Fibroblast of gingiva (primary cell): ENCODE data around the gene SERPINI1.
A peak's percentile ranks its signal among the peaks of the same experiment; 100 is the strongest.

Experiments
- DNase-seq: peaks from one replicate; pipeline ENCODE4 v3.0.0-alpha.2; 2011; ENCODE audit warnings: low read depth

SERPINI1 gene

GRCh38 chr3:167734498-167735232, 856 bp upstream of the SERPINI1 start, which contains the start of gene PDCD10:
PDCD10 (minus strand) TSS chr3:167734892; CDS start chr3:167720157, 14,735 bp downstream.
- DNase-seq: peak; percentile 97

- DNase-seq: no peak
Observed at GRCh38 chr3:167736264-167736787, 805 bp downstream of the SERPINI1 start.

- no peak for DNase-seq
Observed at GRCh38 chr3:167736997-167737396, 1.5 kb downstream of the SERPINI1 start.

DNA sequence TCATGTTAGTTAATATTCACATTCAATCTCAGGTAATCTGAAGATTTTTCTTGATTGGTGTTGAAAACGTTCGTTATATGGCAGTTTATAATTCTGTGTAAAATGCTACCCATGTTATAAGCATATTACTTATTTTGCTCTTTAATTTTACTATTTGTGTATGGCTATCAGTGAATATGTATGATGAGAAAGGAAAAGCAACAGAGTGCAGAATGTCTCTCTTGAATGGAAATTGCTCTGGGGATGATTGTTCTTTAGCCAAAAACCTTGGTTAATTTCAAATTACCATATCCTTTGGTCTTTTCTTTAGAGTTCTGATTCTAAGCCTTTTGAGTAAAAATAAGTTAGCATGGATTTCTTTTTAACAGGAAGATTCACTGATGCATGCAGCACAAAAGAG, 2.5 kb downstream of the SERPINI1 start:
- no peak for DNase-seq

DNA sequence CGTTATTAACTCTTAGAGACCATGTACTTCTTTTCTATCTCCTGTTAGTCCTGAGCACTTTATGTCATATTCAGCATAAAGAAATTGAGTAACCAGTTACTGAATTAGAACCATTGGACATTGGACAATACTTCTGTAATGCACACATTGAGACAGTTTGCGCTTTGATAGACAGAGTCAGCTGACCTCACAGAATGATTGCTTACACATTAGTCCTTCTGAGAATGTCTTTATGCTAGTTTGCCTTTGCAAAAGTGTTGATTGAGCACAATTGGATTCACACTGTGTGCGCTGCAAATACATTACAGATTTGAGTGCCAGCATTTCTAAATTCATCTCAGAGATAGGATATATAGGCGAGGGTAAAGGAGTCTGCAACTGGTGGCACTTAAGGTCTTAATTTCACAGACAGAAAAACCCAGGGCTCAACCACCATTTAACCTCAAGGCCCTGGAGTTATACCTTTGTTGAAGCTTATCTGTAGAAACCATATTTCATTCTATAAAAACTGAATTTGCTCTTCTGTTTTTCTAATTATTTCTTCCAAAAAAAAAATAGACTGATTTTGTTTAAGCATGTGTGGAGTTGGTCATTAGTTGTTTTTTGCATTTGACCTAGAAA, 3.8 kb downstream of the SERPINI1 start:
- DNase-seq: no peak

DNA sequence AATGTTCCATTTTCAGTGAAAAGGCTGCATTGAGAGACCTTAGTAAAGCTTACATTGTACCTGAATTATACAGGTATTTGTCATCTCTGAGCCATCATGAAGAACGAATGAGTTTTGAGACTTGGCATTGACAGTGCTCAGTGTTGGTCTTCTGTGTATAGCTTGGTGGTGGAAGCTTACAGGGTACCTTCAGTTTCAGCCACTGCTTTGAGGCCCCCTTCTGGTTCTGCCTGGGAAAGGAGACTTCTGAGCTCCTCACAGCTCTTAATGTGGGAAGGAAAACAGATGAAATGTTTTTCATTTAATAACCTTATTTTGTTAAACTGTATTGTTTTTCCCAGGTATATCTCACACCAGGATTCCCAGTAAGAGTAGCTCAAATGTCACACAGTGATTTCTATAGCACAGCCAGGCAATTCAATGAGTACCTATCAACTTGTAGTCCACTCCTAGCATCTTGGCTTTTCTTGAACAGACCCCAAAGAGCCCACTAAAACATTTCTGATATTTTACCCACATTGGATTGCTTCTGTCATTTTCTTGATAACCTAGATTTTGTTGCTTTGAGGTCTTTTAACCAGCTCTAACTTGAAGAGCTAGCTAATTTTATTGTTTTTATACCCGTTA, 5.6 kb downstream of the SERPINI1 start:
- DNase-seq: peak; percentile 27

- DNase-seq: no peak
Observed at GRCh38 chr3:167742338-167742737, 6.8 kb downstream of the SERPINI1 start.

DNA sequence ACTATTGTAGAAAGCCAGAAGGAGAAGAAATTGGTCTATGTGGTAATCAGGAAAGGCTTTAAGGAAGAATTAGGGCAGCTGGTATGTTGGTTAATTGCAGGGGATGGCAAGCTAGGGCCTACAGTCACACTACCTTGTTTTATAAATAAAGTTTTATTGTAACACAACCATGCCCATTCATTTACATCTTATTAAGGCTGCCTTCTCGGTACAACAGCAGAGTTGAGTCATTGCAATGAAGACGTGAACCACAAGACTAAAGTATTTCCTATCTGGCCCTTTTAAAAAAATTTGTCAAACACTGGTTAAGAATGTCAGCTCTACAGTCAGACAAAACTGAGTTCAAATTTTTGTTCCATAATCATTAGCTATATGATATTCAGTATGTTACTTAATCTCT, 8.3 kb downstream of the SERPINI1 start:
- no peak for DNase-seq

DNA sequence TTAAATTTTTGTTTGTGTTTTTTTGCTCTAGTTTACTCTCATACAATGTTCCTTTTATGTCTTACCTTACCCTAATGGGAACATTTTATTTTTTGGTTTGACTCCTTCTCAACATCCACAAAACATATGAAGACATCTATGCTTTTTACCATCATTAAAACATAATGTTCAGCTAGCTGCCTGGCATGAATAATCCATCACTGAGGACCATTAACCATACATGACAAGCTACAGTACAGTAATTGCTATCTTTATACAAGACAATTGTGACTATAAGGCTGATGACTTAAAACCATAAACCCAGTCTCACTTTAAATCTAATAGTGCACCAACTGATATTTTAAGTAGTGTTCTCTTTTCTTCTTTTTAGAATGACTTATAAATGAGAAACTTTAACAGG, 13.7 kb downstream of the SERPINI1 start:
- no peak for DNase-seq

DNA sequence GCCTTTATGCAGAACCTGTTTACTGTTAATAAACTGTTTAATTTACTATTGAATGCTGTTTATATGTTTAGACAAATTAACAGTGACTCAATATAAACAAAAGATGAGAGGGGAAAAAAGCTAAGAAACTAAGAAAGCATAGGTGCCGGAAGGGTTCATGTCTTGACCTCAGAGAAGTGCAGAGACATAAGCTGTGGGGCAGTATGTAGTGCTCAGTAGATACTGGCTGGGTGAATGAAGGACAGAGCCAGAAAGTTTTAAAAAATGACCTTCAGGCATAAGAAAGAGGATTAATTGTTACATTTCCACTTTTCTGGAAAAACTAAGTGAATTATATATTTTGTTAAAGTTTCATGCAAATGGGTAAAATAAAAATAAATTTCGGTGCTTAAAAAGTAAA, 14.2 kb downstream of the SERPINI1 start:
- DNase-seq: no peak

- DNase-seq: no peak
Observed at GRCh38 chr3:167750272-167750971, 14.9 kb downstream of the SERPINI1 start.

DNA sequence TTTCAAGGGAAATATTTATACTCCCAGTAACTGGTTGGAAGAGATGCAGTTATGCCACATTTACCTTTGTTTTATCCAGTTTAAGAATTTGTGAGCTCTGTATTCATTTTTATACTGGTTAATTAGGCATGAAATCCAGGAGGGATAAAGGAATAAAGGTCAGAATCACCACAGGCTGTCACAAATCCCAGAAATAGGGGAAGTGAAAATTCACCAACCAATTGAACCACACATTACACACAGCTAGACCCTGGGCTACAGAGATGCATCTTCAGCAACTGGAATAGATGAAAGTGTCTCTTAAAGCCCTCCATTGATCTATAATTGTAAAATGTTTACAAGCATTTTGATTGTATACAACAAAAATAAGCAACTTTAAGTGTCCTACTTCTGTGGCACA, 18.5 kb downstream of the SERPINI1 start:
- DNase-seq: no peak

GRCh38 chr3:167761302-167761701, 25.8 kb downstream of the SERPINI1 start:
- DNase-seq: no peak

DNA sequence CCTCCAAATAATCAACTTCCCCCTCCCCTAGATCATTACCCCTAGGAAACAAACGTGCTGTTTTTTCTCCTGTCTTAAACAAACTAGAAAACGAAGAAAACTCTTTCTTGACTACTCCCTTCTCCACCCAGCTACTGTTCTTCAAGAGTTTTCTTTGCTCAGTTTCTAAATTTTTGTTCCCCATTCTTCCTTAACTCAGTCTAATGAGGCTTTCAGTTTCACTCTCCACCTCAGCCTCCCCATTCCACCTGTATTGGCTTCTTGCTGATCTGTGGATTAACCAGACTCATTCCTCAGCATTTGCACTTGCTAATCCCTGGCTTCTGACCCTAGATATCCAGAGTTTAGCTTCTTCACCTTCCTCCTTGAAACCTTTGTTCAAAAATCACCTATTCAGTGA, 26.8 kb downstream of the SERPINI1 start:
- DNase-seq: no peak

DNA sequence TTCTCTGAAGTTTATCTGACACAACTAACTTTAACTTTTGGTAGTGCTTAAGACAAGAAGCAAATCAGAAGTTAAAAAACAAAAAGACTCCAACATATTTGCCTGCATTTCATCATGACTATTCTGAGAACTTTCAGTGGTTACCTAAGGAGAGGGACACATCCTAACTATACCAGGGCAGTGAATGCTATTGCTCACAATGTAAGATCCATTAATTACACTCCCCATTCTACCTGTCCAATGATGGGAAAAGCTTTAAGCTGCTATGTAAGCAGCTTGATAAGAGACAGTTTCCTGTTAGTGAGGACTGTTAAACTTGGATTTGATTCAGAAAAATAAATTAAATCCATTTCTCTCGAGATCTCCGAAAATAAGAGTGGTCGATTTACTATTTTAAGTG, 37.5 kb downstream of the SERPINI1 start:
- DNase-seq: no peak

DNA sequence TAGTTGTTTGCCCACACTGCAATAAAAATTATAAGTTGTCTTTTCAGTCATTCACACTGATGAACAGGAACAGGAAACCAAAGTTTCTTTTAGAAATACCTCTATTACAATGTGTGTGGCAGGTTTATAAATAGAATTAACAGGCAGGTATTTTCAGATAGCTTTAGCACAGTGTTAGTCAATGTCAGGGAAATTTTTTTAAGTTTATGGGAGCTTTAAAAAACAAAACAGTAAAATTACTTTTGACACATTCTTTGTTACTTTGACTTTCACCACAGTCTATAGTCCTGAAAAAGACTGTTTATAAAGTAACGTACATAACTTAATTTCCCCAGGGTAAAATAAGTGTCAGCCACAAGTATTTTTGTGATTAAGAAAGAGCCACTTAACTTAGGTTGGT, 38.1 kb downstream of the SERPINI1 start:
- DNase-seq: no peak

DNA sequence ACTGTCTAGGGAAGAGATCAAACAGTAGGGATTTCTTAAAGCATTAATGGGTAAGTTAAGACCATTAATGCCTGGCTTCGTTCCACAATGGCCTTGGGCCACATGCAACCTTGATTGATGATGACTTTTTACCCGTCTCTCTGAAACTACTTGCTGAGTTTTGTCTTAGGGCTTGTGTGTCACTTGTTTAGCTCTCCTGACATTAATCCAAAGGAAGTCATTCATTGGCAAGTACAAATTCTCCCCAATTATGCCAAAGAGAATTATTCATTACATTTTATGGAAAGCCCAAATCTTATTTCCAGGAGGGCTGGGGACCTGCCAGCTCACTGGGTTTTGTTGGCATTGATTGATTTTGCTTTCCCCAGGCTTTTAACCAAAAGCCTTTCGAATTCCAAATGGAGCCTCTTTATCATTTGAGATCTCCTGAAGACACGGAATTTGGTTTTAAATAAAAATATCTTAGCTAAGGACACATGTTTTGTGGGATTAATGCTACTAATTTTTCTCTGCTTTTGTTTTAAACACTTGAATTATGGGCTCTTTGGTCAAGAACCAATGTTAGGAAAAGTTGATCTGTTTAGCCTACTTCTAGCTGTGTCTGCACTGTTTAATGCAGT, 40.7 kb downstream of the SERPINI1 start:
- no peak for DNase-seq

- no peak for DNase-seq
Observed at GRCh38 chr3:167777356-167777755, 41.8 kb downstream of the SERPINI1 start.

DNA sequence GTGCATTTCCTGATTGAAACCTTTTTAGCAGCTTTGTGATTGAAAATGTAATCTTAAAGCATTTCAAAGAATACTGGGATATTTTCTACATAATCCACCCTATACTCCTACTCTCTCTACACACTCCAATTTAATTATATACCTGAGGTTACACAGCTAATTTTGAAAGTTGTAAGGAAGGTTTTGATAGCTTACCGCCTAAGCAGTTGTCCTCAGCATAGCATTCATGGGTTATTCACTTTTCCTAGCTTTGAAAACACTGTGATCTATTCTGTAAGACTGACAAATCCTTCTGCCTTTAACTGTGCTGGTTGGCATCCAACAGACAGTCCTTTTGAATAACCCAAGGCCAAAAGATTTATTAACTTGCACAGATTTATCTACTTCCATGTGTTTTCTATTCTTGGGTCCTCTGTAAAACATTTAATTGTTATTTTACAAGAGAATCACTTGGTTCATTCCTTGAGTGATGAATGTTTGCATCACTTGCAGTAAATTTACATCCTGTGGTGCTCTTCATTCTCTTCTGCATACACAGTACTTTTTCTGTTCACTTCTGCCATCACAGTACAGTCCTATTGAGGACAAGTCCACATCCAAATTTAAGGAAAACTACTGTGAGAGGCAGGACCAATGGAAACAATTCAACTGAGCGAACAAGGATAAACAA, 44.8 kb downstream of the SERPINI1 start:
- DNase-seq: no peak

DNA sequence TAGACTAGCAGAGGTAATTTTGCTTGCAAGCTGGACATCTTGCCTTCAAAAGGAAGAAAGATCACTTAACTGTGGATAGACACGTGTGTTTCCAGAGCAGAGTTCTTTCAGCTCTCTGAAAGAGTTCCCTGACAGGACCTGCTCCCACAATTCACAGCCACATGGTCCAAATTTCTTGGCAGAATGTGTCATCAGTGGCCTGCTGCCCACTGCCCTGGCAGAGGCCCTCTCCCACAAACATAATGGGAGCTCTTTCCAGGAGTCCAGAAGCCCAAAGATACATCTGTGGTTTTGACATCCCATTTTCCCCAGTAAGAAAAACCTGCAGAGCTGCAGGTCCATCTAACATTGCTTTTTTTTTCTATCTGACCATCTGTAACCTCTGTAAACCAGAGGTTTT, 48.3 kb downstream of the SERPINI1 start:
- DNase-seq: no peak

- DNase-seq: no peak
Observed at GRCh38 chr3:167785790-167786189, 50.3 kb downstream of the SERPINI1 start.
